Stimulated activated CD4-positive, alpha-beta T cell treated with anti-CD3 and anti-CD28 coated beads, Interleukin-12 subunit alpha, Interleukin-12 subunit beta, amount 100 ng/mL, for 4 hours (primary cell): ENCODE results near the gene WDR3.

ENCODE experiments used
- DNase-seq: peaks from one replicate; pipeline ENCODE4 v3.0.0-alpha.2; 2020

WDR3 gene

DNA sequence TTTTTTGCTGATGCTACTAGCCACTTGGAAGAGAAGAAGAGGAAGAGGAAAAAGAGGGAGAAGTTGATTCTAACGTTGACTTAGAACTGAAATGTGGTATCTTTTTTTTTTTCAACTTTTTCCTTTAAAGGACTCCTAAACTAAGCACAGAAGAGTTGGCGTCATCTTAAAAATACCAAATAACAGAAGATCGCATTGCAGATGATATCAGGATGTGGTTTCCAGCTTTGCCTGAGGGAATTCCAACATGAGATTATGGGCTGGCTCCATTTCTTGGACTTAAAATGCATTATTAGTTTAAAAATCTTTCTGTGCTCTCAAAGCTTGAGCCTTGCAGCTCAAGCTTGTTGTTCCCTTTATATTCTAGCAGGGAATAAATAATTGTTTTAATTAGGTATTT lies 29.8 kb downstream of the WDR3 start:
- no peak for DNase-seq

DNA sequence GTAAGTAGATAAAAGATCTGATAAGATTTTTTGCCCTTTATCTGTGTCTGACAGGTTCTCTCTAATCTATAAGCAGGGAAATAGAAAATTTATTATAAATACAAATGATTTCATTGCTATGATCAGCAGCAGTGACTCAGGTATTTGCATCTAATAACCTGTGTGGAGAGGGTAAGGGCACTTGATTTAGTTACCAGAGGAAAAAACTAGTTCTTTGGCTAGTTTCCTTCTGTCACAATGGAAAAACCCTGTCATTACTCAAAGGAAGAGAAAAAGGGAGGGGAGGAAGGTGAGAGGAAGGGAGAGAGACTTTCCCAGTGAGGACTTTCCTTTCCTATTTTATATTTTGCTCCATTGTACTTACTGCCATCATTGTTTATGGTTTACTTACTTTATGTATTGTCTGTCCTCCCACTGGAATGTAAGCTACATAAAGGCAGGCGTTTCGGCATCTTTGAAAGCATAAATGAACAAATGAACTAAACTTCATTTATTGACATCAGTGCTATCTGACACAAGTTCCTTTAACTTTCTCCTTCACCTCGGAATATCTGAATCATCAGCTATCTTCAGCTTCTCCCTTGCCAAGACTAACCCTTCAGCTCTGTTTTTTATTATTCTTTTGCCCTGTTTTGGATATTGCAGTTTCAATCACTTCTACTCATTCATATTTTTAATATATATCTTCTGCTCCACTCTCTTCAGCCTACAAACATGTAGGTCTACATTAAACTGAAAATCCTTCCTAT lies 34.9 kb downstream of the WDR3 start:
- DNase-seq = no peak

DNA sequence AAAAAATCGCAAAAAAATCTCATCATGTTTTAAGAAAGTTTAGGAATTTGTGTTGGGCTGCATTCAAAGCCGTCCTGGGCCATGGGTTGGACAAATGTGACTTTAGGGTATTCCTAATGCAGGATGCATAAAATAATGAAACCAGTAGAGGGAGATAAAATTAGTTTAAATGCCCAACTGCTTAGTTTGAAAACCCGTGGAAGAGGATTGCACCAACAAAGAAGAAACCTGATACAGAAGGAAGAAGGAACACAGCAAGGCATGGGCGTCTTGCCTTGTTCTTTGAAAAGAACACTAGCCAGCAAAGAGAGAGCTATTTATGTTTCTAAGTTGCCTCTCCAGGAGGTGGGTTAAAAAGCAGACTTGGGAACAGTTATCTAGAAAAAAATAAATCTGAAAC lies 37.9 kb downstream of the WDR3 start:
- no peak for DNase-seq

- no peak for DNase-seq
These were observed 38.3 kb downstream of the WDR3 start for GRCh38 chr1:117967881-117968280.

DNA sequence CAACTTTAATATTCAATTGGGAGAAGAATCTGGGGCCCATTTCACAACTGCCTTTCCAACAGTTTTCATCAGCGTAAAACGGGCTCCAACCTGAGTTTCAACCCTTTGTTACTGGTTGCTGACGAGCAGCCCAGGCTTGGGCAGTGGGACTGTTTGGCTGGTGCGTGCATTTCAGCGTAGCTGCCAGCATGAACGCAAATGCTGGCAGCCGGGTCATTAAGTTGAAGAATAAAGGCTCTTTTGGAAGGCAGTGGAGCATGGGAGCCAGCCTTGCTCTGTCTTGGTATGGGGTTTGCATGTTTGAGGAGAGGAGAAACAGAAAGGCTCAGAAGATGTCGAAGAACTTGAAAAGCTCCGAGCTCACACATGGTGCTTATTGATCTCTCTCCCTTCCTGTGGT lies 40.7 kb downstream of the WDR3 start:
- no peak for DNase-seq

GRCh38 chr1:117971777-117972176 lies 42.2 kb downstream of the WDR3 start:
- DNase-seq = no peak

DNA sequence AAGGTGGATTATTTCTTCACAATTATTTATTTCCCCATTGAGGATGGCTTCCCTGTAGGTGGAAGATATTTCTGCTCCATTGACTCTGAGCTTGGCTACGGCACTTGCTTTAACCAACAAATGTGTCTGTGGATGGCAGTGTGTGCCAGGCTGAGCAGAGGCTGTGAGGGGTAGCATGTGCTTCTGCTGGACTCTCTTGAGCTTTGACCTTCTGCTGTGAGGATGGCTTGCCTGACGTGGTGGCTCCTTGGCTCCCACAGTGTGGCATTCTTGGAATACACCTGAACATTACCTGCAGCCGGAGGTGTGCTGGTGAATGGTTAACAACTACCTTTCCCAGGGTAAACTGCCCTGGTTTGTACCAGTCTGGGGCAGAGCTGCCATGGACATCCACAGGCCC lies 46.8 kb downstream of the WDR3 start:
- no peak for DNase-seq

DNA sequence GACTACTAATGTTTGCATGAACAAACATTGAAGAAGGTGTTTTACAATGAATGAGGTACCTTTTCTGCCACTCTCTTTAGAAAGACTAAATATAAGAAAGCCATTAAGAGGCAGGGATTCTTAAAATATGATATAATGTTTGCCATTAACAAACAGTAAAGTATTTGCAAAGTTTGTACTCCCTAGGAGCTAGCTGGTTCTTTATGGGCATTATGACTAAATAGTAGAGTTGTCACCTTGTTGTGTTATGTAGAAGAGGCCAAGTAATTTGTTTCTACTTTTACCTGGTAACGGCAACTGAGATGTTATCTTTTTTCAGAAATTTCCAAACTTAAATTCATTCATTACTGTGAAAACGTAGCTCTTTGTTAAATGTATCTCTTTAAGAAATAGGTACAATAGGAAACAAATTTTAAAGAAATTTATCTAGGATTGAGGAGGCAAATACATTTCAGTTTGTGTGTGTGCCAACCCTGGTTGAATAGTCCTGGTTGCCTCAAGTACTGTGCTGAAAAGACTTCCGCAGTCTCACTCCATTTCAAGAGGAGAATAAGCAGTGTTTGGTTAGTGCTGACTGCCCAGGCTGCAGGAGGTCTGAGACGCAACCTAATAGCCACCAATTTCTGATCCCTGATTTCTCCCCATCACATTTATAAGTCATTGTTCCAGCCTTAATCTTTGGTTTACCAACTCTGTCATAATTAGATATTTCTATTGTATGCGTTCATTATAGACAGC lies 52.1 kb downstream of the WDR3 start:
- no peak for DNase-seq

DNA sequence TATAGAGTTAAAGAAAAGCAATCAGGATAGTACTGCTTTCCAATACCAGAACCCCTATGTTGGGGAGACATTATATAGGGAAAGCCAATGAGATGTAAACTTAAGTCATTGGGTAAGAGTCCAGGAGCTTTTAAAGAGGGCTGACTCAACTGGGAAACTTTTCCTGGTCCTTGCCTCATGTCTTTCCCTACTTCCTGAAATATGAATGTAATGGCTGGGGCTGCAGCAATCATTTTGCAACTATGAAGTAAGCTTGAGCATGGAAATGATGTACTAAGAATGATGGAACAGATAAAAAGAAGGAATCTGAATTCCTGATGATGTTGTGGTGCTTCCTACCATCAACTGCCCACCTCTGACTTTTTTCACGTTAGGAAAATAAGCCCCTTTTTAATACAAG lies 55.7 kb downstream of the WDR3 start:
- no peak for DNase-seq

DNA sequence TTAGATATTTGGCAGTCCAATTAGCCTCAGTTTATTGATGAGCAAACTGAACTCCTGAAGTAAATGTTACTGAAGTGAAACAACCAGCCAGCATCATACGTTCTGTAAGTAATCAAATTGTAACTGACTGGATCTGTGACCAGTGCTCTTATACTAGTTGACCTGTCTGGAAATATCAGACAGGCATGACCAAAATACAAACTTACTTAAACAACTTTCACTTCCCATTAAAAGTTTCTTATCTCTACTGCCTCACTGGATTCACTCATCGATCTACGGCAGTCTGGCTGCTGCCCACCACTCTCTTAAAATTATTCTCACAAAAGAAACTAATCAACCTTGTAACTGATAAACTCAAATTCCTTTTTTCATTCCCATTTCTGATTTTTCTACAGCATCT lies 56.4 kb downstream of the WDR3 start:
- no peak for DNase-seq

DNA sequence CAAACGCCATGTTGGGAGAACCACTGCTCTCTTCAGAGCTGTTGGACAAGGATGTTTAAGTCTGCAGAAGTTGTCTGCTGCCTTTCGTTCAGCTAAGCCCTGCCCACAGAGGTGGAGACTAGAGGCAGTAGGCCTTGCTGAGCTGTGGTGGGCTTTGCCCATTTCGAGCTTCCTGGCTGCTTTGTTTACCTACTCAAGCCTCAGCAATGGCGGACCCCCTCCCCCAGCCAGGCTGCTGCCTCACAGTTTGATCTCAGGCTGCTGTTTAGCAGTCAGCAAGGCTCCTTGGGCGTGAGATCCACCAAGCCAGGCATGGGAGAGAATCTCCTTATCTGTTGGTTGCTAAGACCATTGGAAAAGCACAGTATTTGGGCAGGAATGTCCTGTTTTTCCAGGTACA lies 74.8 kb downstream of the WDR3 start:
- no peak for DNase-seq

- DNase-seq = no peak
These were observed 77.9 kb downstream of the WDR3 start for GRCh38 chr1:118007391-118007790.

DNA sequence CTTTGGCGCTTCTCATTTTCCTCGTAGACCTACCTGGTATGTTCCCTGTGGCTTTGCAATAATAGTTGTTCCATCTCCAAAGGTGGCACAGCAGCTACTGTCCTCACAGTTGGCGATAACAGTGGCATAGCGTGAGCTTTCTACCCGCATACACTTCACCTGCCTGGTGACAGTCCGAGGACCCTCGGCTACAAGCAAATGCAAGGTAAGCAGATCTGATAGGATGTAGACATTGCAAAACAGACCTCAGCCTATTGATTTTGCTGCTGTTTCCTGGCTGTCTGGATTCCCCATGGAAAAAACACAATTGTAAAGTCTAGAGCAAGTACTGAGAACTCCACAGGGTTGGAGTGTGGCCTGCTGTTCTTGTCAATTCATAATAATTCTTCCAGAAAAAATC lies 78.5 kb downstream of the WDR3 start:
- no peak for DNase-seq

- no peak for DNase-seq
These were observed 83.1 kb downstream of the WDR3 start for GRCh38 chr1:118012515-118013124.

GRCh38 chr1:118013336-118013735 lies 83.8 kb downstream of the WDR3 start:
- no peak for DNase-seq

DNA sequence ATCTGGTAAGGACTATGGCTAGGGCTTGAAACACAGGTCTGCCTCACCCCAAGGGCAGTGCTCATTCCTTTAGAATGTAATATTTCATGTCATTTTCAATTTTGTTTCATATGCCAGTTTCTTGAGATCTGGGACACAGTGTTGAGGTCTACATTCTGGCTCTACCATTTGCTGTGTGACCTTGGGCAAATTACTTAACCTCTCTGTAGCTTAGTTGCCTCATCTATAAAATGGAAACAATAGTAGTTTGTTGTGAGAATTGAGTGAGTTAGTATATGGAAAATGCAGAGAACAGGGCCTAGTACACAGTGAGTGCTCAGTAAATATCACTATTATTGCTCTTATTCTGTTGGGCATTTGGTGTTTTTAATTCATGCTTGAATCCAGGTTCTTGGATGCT lies 84.4 kb downstream of the WDR3 start:
- DNase-seq = no peak
